Muscle of arm (tissue), 12 donors: ENCODE data around the gene TNFRSF18. TPM values are rescaled to one million over a fixed set of nuclear protein-coding genes. Genes with fewer than 3 reads are reported as not detected.
"Not testable (repeated sequence)": the region's sequence is repeated elsewhere in the genome, so short reads cannot be mapped to it uniquely, and the experiment has no call there.

Experiments
- DNase-seq: peaks from one replicate; pipeline ENCODE4 v3.0.0-alpha.2; 2013
- polyA plus RNA-seq, 12 donors: library from polyadenylated mRNA; unstranded; fragments of 120-200 nt; gene quantifications; one replicate each; pipeline ENCODE4 v1.2.1, GENCODE V29; 2013; ENCODE audit not compliant: insufficient read length in 12 of 12

TNFRSF18 gene
- polyA plus RNA-seq, 12 donors: 0.87 to 4.2 (median 2.6) TPM; not detected in 2

- no peak for DNase-seq
Observed at GRCh38 chr1:1179346-1179982, 26.9 kb downstream of the TNFRSF18 start.

DNA sequence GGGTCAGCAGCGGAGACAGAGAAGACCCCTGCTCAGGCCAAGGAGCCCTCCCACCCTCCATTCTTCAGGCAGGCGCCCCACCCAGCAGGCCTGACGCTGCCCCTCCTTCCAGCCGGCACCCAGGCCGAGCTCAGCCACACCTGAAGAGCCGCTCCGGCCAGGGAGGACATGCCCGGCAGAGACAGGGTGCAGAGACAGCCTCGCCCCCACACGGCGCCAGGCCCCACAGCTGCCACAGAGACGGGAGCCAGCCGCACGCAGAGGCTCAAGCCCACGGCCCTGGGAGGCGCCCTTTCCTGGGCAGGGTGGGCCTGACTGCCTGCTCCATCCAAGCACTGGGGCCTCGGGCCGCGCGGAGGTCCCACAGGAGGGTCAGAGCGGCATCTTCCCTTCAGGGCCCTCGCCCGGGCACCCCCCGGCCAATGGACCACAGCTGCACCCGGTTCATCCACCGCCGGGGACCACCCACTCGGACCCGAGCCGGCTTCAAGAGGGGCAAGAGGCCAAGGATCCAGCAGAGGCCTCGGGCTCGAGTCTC, 27.5 kb downstream of the TNFRSF18 start:
- no peak for DNase-seq

DNA sequence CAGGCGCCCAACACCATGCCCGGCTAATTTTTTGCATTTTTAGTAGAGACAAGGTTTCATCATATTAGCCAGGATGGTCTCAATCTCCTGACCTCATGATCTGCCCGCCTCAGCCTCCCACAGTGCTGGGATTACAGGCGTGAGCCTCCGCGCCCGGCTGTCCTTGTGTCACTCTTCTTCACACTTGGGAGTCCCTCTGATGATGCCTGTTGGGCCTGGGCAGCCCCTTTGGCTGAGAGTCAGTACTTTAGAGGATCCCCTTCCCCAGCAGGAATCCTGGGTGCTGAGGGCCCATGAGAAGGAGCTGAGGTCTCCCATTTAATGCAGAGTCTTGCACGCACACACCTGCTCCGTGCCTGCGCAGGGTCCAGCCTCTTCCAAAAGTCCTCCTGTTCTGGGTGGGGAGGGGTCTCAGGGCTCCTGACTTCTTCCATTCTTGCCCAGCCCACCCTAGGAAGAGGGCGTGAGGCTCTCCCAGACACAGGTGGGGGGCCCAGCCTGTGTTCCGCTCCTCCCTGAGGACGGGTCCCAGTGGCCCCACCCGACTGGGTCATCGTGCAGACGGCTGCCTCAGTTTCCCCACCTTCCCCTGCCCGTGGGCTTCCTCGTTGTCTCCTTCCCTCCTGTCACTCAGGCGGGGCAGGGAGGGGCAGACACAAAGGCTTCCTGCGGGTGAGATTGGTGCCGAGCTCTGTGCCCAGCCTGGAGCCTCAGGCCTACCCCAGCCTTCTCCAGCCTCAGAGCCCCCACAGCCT, 28.8 kb downstream of the TNFRSF18 start:
- no peak for DNase-seq

- no peak for DNase-seq
Observed at GRCh38 chr1:1176931-1177330, 29.5 kb downstream of the TNFRSF18 start.

DNA sequence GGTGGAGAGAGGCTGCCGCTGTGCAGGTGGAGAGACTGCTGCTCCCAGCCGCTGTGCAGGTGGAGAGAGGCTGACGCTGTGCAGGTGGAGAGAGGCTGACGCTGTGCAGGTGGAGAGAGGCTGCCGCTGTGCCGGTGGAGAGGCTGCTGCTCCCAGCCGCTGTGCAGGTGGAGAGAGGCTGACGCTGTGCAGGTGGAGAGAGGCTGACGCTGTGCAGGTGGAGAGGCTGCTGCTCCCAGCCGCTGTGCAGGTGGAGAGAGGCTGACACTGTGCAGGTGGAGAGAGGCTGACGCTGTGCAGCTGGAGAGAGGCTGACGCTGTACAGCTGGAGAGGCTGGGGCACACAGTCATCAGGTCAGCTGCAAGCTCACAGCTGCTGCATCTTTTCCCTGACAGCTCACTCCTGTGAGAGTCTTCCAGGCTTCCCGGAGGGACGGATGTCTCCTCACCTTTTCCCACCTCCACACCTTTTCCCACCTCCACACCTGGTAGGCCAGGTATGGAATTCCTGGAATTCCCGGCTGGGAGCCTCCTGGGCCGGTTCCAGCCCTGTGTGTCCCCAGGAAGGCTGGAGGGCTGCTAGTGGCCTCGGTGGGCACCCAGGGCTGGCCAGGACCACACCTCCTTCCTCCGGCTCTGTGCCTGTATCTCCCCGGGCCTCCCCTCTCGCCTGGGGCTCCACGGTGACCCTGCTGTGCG, 30.2 kb downstream of the TNFRSF18 start:
- DNase-seq: not testable (repeated sequence)

GRCh38 chr1:1175221-1176062, 30.9 kb downstream of the TNFRSF18 start:
- DNase-seq: no peak

DNA sequence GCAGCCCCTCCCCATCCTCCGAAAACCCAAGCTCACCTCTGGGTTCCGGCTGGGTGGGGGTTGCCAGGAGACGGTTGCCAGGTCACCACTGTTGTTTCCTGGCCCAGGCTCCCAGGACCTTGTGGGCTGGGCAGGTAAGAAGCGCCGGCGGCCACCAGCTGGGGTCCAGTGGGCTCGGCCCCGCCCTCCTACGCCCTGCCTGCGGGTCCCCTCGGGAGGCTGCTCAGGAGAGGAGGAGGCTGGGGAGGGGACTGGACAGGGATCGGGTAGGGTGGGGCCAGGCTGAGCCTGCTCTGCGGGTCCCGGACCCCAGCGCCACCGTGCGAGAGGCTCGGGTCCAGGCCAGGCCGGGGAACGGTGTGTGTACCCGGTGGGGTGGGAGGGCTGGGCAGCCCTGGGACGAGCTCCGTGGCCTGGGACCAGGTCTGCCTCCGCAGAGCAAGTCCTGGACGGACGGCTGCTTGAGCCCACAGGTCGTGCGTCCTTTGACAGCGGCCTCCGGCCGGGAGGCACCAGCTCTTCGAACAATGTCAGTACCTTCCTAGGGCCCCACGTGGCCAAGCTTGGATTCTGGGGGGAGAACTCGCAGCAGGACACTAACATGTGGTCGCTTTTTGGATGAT, 32.5 kb downstream of the TNFRSF18 start, which contains the start of gene TTLL10:
Gene TTLL10, plus strand, starts transcription at position 88 of the 623 bp plus-strand sequence. CDS start 5,336 bp downstream, outside the sequence.
- DNase-seq: no peak

DNA sequence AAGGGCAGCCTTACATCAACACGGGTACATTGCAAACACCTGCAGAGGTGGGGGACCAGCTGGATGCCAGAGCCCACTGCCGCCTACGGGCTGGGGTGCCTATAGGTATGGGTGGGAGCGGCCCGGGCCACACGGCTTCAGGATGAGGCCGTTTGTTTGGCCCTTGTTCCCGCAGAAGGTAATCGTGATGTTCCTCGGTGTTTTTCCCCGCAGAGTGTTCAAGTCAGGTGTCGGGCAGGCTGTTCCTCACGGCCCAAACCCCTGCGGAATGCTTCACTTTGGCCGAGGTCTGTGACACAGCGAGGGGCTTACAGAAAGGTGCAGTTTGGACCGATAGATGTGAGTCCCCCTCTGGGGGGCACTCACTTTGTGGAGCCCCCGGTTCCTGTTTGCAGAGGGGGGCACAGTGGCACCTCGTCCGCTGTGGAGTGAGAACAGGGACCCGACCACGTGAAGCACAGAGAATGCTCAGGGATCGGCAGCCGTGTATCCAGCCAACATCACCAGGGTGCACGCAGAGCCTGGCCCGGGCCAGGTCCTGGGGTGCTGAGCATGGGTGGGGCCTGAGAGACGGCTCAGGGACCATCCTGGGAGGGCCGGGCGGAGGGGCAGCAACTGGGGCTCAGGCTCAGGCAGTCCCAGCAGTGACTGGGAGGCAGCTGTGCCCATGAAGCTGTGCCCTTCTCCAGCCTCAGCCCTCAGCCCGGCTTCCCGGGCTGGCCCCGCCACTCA, 33.2 kb downstream of the TNFRSF18 start:
- DNase-seq: no peak

- no peak for DNase-seq
Observed at GRCh38 chr1:1171546-1172340, 34.6 kb downstream of the TNFRSF18 start.

DNA sequence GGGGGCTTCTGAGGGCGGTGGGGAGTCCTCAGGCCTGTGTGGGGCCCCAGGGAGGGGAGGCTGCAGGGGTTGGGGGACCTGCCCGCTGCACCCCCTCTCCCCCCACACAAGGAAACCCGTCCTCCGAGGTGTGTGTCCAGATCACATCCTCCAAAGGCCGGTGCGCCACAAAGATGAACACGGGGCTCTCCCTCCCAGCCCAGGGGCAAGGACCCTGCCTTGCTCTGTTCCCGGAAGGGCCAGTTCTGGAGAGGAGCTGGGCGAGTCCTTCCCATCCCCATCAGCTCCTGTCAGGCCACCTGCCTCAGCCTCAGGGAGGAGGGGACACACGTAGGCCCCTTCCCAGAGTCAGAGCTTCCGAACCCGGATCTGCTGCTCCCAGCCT, 35.2 kb downstream of the TNFRSF18 start:
- DNase-seq: no peak

GRCh38 chr1:1170215-1171091, 35.9 kb downstream of the TNFRSF18 start:
- DNase-seq: no peak

GRCh38 chr1:1169429-1170214, 36.8 kb downstream of the TNFRSF18 start:
- DNase-seq: no peak

DNA sequence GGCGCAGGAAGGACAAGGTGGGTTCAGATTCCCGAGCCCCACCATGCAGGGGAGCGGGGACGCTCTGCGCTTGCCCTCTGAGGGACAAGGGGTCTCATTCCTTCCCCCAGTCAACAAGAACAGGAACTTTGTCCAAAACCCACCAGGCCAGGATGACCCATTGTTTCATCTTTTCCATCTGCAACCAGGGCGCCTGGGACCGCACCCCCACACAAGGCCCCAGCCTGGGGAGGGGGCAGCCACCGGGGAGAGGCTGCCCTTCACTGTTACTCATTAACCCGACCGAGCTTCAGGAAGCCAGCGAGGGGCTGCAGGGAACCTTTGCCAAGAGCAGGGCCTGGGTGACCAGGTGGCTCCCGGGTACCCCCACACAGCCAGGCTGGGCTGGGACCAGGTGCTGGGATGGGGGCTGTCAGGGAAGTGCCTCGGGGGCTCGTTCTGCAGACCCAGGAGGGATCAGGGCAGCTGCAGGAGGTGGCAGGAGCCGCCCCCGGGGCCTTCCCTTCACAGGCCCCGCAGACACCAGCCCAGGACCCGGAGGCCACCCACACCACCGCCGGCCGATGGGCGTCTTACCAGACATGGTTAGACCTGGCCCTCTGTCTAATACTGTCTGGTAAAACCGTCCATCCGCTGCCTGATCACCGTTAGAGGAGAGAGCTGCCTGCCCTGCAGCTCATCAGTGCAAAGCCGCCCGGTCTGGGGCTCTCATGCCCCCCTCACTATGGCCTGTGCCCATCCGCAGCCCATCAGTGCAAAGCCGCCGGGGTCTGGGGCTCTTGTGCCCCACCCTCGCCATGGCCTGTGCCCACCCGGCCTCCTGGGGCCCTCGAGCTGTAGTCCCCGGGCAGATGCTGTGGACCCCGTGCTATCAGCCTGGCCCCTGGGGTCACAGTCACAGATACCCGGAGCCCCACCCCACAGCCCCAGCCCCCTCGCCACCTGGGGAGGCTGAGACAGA, 37.7 kb downstream of the TNFRSF18 start:
- no peak for DNase-seq

DNA sequence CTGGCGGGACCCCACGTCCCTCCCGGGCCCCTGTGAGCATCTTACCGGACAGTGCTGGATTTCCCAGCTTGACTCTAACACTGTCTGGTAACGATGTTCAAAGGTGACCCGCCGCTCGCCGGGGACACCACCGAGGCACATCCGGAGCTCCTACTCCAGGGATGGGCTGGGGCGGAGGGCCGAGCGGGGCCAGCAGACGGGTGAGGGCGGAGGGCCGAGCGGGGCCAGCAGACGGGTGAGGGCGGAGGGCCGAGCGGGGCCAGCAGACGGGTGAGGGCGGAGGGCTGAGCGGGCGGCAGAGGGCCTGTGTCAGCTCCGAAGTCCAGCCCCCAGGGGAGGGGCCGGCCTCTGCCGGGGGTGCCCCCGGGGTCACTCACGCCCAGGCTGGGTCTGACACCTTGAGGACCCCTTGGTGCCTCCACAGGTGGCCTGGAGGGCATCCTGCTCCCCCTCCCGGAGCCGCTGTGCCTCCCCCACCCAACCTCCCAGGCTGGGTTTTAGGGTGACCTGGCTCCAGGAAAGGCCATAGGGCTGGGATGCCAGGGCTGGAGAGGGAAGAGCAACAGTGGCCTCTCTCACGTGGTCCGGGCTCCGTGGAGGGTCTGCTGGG, 38.4 kb downstream of the TNFRSF18 start:
- no peak for DNase-seq

DNA sequence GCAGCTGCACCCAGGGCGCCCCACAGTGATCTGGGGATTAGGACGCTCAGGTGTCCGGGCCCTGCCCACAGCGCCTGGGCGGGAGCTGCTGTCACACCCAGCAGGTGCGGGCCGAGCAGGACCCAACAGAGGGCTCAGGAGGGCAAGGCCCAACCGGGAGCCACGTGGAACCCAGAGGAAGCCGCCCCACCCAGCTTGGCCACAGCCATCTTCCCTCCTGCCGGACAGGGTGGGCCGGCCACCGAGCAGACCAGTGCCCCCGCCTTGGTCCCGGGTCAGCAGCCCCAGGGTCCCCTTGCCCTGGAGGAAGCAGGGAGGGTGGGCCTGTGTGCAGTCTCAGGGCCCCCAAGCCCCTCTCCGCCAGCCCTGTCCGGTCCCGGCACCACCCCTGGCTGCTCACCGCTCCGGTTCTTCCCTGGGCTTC, 39.0 kb downstream of the TNFRSF18 start:
- no peak for DNase-seq
